Kidney tubule cell (primary cell): ENCODE results near the gene MYZAP.
A peak's percentile ranks its signal among the peaks of the same experiment; 100 is the strongest.

Experiments
- DNase-seq: peaks from one replicate; pipeline ENCODE4 v3.0.0-alpha.2; 2018; ENCODE audit warnings: low spot score

The MYZAP gene

GRCh38 chr15:57626713-57627440 is 35.2 kb downstream of the MYZAP start:
- no peak for DNase-seq

GRCh38 chr15:57631386-57632110 is 39.8 kb downstream of the MYZAP start:
- no peak for DNase-seq

- no peak for DNase-seq
Observed at GRCh38 chr15:57634290-57634689, 42.6 kb downstream of the MYZAP start.

GRCh38 chr15:57635300-57635909 is 43.7 kb downstream of the MYZAP start:
- DNase-seq = no peak

GRCh38 chr15:57637846-57638245 is 46.1 kb downstream of the MYZAP start:
- DNase-seq = no peak

GRCh38 chr15:57639306-57639705 is 47.6 kb downstream of the MYZAP start:
- no peak for DNase-seq

- DNase-seq = peak; percentile 45
Observed at GRCh38 chr15:57640930-57641682, 49.4 kb downstream of the MYZAP start.

GRCh38 chr15:57643826-57644225 is 52.1 kb downstream of the MYZAP start:
- DNase-seq = no peak

- DNase-seq = no peak
Observed at GRCh38 chr15:57646087-57646486, 54.4 kb downstream of the MYZAP start.

- DNase-seq = peak; percentile 16
Observed at GRCh38 chr15:57647071-57647790, 55.5 kb downstream of the MYZAP start.

- peak; percentile 44 for DNase-seq
Observed at GRCh38 chr15:57647791-57648130, 56.1 kb downstream of the MYZAP start.

- DNase-seq = peak; percentile 54
Observed at GRCh38 chr15:57649138-57649537, 57.4 kb downstream of the MYZAP start.

GRCh38 chr15:57651445-57651844 is 59.7 kb downstream of the MYZAP start:
- DNase-seq = no peak

- no peak for DNase-seq
Observed at GRCh38 chr15:57652481-57652880, 60.8 kb downstream of the MYZAP start.

GRCh38 chr15:57654153-57654852 is 62.6 kb downstream of the MYZAP start:
- DNase-seq = peak; percentile 76

- no peak for DNase-seq
Observed at GRCh38 chr15:57655053-57655452, 63.3 kb downstream of the MYZAP start.

- DNase-seq = no peak
Observed at GRCh38 chr15:57655809-57656208, 64.1 kb downstream of the MYZAP start.

GRCh38 chr15:57656434-57656833 is 64.7 kb downstream of the MYZAP start:
- DNase-seq = no peak

GRCh38 chr15:57657619-57658018 is 65.9 kb downstream of the MYZAP start:
- no peak for DNase-seq

- no peak for DNase-seq
Observed at GRCh38 chr15:57662091-57662744, 70.5 kb downstream of the MYZAP start.

GRCh38 chr15:57662802-57663201 is 71.1 kb downstream of the MYZAP start:
- no peak for DNase-seq
